Calu3 (cell line): ENCODE data around the gene CIB2. TPM values are rescaled to one million over a fixed set of nuclear protein-coding genes. Genes with fewer than 3 reads are reported as not detected.

Experiments
- BruUV-seq: library from RNA; stranded (reverse); fragments of 400-500 nt; replicated peaks from 2 replicates; lab custom pipeline; 2021; lab: Mats Ljungman, UMichigan
- CTCF ChIA-PET: fragments of 300-600 bp; sonication (Branson Sonifier 250); formaldehyde crosslinking; loops from one replicate; lab custom pipeline; 2022; ENCODE audit warnings: antibody characterized with exemption; lab: Charles Lee
- DNase-seq: peaks from one replicate; pipeline ENCODE4 v3.0.0; 2022
- H3K27ac Mint-ChIP-seq: one replicate; pipeline ENCODE4 v1.8.0; 2022; ENCODE audit warnings: mixed read lengths; ENCODE audit not compliant: unreplicated experiment
- H3K27me3 Mint-ChIP-seq: one replicate; pipeline ENCODE4 v1.8.0; 2022; ENCODE audit warnings: mixed read lengths; ENCODE audit not compliant: unreplicated experiment
- H3K36me3 Mint-ChIP-seq: one replicate; pipeline ENCODE4 v1.8.0; 2022; ENCODE audit warnings: mild to moderate bottlenecking, moderate library complexity, mixed read lengths; ENCODE audit not compliant: insufficient read depth, unreplicated experiment
- H3K4me1 Mint-ChIP-seq: one replicate; pipeline ENCODE4 v1.8.0; 2022; ENCODE audit warnings: mild to moderate bottlenecking, low read depth, mixed read lengths; ENCODE audit not compliant: unreplicated experiment
- H3K4me3 Mint-ChIP-seq: one replicate; pipeline ENCODE4 v1.8.0; 2022; ENCODE audit warnings: mild to moderate bottlenecking, low read depth, moderate library complexity, mixed read lengths; ENCODE audit not compliant: unreplicated experiment
- H3K9me3 Mint-ChIP-seq: one replicate; pipeline ENCODE4 v1.8.0; 2022; ENCODE audit warnings: low read depth, mixed read lengths; ENCODE audit not compliant: unreplicated experiment
- CTCF ChIP-seq: fragments of 200-600 bp; IDR thresholded peaks from one replicate; pipeline ENCODE4 v1.8.0; 2022; ENCODE audit warnings: antibody characterized with exemption; ENCODE audit not compliant: unreplicated experiment
- intact Hi-C: fragments of 100-400 bp; cut with micrococcal nuclease; formaldehyde crosslinking; loops from one replicate; pipeline ENCODE4 v1.10.0; 2022; ENCODE audit not compliant: unreplicated experiment
- total RNA-seq: library from RNA; stranded (reverse); gene quantifications from 2 replicates; pipeline ENCODE4 v1.2.3, GENCODE V29; 2022

CIB2 gene
- total RNA-seq, 1 experiment from 2014 or later, result 15.7 TPM

- CTCF ChIA-PET, result interaction anchor here (0.6 to 1.1 kb wide), 3 partner anchors 16 to 52 kb away, joined by 3 read pairs; no protein-coding TSS in a partner anchor
Observed at GRCh38 chr15:78058401-78058935, 72.8 kb downstream of the CIB2 start.

GRCh38 chr15:78057803-78058202 is 73.4 kb downstream of the CIB2 start:
- no TSS peak for BruUV-seq
- Mint-ChIP-seq H3K9me3 (no peaks in the 10 kb centered on the region), H3K4me1 (peaks cover 50% of the 10 kb centered on the region), H3K27me3 (no peaks in the 10 kb centered on the region), H3K36me3 (peaks cover 16% of the 10 kb centered on the region), H3K4me3 (no peak overlapping the region), H3K27ac (no peak overlapping the region)
- CTCF ChIA-PET, result interaction anchor here (1.0 to 2.0 kb wide), 2 partner anchors 8 to 15 kb away, joined by 3 to 5 read pairs; no protein-coding TSS in a partner anchor
- TF ChIP-seq CTCF, result no peak
- DNase-seq, result no peak
- intact Hi-C loops, result no loop called here

More at GRCh38 chr15:78058401-78058935, 72.8 kb downstream of the CIB2 start:
- intact Hi-C loops, result no loop called here
- H3K36me3 Mint-ChIP-seq, result peaks cover 16% of the 10 kb centered on the region
- no peaks in the 10 kb centered on the region for H3K27me3 Mint-ChIP-seq
- no peak overlapping the region for H3K4me3 Mint-ChIP-seq
- H3K27ac Mint-ChIP-seq, result peak overlapping the region; percentile 36
- BruUV-seq, result no TSS peak
- DNase-seq, result no peak
- no peak for TF ChIP-seq CTCF
- peaks cover 43% of the 10 kb centered on the region for H3K4me1 Mint-ChIP-seq
- no peaks in the 10 kb centered on the region for H3K9me3 Mint-ChIP-seq

- CTCF ChIA-PET, result interaction anchor here (0.6 to 2.0 kb wide), 6 partner anchors 9 to 63 kb away, joined by 3 to 5 read pairs (median 4); no protein-coding TSS in a partner anchor
- no peaks in the 10 kb centered on the region for H3K27me3 Mint-ChIP-seq
Observed at GRCh38 chr15:78056714-78057269, 74.5 kb downstream of the CIB2 start.

More at GRCh38 chr15:78056714-78057269, 74.5 kb downstream of the CIB2 start:
- no peak for TF ChIP-seq CTCF
- no peaks in the 10 kb centered on the region for H3K9me3 Mint-ChIP-seq
- H3K36me3 Mint-ChIP-seq, result peaks cover 22% of the 10 kb centered on the region
- intact Hi-C loops, result no loop called here
- no TSS peak for BruUV-seq
- peak; percentile 51 for DNase-seq
- H3K4me3 Mint-ChIP-seq, result peak overlapping the region; percentile 42
- H3K4me1 Mint-ChIP-seq, result peaks cover 60% of the 10 kb centered on the region
- peak overlapping the region; percentile 79 for H3K27ac Mint-ChIP-seq
